ENCODE measurements around the gene DEFB118. TPM values are rescaled to one million over a fixed set of nuclear protein-coding genes. Genes with fewer than 3 reads are reported as not detected.

Gene DEFB118
- total and polyA plus RNA-seq, 10 of the 15 experiments (the other 5 are each of a cell fraction or from before 2014, with no cell fraction given) = not detected

DNA sequence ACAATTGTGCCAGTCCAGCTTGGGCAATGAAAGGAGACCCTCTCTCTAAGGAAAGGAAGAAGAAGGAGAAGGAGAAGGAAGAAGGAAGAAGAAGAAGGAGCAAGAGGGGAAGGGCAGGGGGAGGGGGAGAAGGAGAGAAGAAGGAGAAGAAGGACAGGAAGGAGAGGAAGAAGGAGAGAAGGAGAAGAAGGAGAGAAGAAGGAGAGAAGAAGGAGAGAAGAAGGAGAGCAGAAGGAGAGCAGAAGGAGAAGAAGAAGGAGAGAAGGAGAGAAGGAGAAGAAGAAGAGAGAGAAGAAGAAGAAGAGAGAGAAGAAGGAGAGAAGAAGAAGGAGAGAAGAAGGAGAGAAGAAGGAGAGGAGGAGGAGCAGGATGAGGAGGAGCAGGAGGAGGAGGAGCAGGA lies 37.5 kb upstream of the DEFB118 start:
- SMC1A ChIA-PET (ENCODE audit: uncharacterized antibody, unreplicated experiment) = no interaction called here
- no peaks in the 10 kb centered on the region for H3K36me3 ChIP-seq (ENCODE audit: control insufficient read depth in 2 of 2, insufficient read depth in 2 of 2, low read length in 1 of 2)
- H3K27me3 ChIP-seq (replicated peaks in 1 of 2; ENCODE audit: control insufficient read depth in 2 of 2, insufficient read depth in 2 of 2, low read length in 1 of 2) = no peaks in the 10 kb centered on the region
- no peak overlapping the region for H3K9ac ChIP-seq (ENCODE audit: control insufficient read depth, insufficient read depth, low read length)
- H3K4me1 ChIP-seq (ENCODE audit: control insufficient read depth, insufficient read depth, low read length) = no peaks in the 10 kb centered on the region
- no peak for TF ChIP-seq ZSCAN29 (IDR thresholded peaks at IDR 0.05)
- no peak for TF ChIP-seq CREB1 (IDR thresholded peaks at IDR 0.05; ENCODE audit: low read depth)
- no peak for TF ChIP-seq NR2C2 (IDR thresholded peaks at IDR 0.05; ENCODE audit: borderline replicate concordance, control insufficient read depth, insufficient read length, low read depth)
- TF ChIP-seq NBN (IDR thresholded peaks at IDR 0.05) = no peak
- H2AFZ ChIP-seq (ENCODE audit: control insufficient read depth, low read depth, low read length) = no peak overlapping the region
- in situ Hi-C loops (cut with MboI) = no loop called here
- H3K9me3 ChIP-seq (replicated peaks; ENCODE audit: control insufficient read depth, insufficient read depth, low read length) = no peaks in the 10 kb centered on the region
- RAD21 ChIA-PET (ENCODE audit: unreplicated experiment) = no interaction called here
- DNase-seq (ENCODE audit: low read depth, low spot score) (no peak), FAIRE-seq (no peak), ATAC-seq (no peak)
- no peak overlapping the region for H3K4me2 ChIP-seq (ENCODE audit: control insufficient read depth, insufficient read depth)
- no peak overlapping the region for H3K4me3 ChIP-seq
- intact Hi-C loops (cut with micrococcal nuclease; ENCODE audit: unreplicated experiment) = no loop called here
- no peaks in the 10 kb centered on the region for H4K20me1 ChIP-seq (ENCODE audit: control insufficient read depth, insufficient read depth)
- H3K27ac ChIP-seq (ENCODE audit: control insufficient read depth, insufficient read depth) = no peak overlapping the region
- no TSS peak for BruUV-seq (replicated peaks)
- POLR2A ChIA-PET = no interaction called here
- CTCF ChIA-PET = no interaction called here
- no peaks in the 10 kb centered on the region for H3K79me2 ChIP-seq (ENCODE audit: control insufficient read depth, insufficient read depth, low read length)

DNA sequence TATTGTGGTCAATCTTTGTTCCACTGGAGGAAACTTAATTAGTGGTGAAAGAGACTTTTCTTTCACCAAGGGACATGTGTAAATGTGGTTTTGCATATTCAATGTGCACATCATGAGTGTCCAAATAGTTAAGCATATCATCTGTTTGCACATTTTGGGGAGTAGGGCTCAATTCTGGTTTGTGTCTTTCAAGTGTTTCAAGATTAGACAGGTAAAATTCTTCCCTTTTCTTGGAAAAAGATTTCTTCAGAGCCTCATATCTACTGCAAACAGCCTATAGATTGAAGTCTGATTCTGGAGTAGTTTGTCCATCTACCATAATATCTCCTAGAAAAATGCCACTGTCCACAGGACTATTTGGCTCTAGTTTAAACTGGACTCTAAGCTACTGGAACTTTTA lies 26.9 kb upstream of the DEFB118 start:
- no TSS peak for BruUV-seq (replicated peaks)
- no peaks in the 10 kb centered on the region for H3K27me3 ChIP-seq (replicated peaks in 1 of 2; ENCODE audit: control insufficient read depth in 2 of 2, insufficient read depth in 2 of 2, low read length in 1 of 2)
- DNase-seq (ENCODE audit: low read depth, low spot score) (no peak), ATAC-seq (no peak), FAIRE-seq (no peak)
- H3K36me3 ChIP-seq (ENCODE audit: control insufficient read depth in 2 of 2, insufficient read depth in 2 of 2, low read length in 1 of 2) = no peaks in the 10 kb centered on the region
- ChIA-PET POLR2A (no interaction called here), SMC1A (ENCODE audit: uncharacterized antibody, unreplicated experiment) (no interaction called here), CTCF (no interaction called here), RAD21 (ENCODE audit: unreplicated experiment) (no interaction called here)
- in situ Hi-C loops (cut with MboI) = no loop called here
- no peaks in the 10 kb centered on the region for H3K4me1 ChIP-seq (ENCODE audit: control insufficient read depth, insufficient read depth, low read length)
- no peaks in the 10 kb centered on the region for H3K79me2 ChIP-seq (ENCODE audit: control insufficient read depth, insufficient read depth, low read length)
- no peak overlapping the region for H2AFZ ChIP-seq (ENCODE audit: control insufficient read depth, low read depth, low read length)
- no peak overlapping the region for H3K9ac ChIP-seq (ENCODE audit: control insufficient read depth, insufficient read depth, low read length)
- H3K27ac ChIP-seq (ENCODE audit: control insufficient read depth, insufficient read depth) = no peak overlapping the region
- H3K4me2 ChIP-seq (ENCODE audit: control insufficient read depth, insufficient read depth) = no peak overlapping the region
- intact Hi-C loops (cut with micrococcal nuclease; ENCODE audit: unreplicated experiment) = no loop called here
- no peaks in the 10 kb centered on the region for H4K20me1 ChIP-seq (ENCODE audit: control insufficient read depth, insufficient read depth)
- H3K4me3 ChIP-seq = no peak overlapping the region
- no peaks in the 10 kb centered on the region for H3K9me3 ChIP-seq (replicated peaks; ENCODE audit: control insufficient read depth, insufficient read depth, low read length)
- TF ChIP-seq STAT1 (conservative IDR thresholded peaks at IDR 0.05) (no peak), RAD51 (IDR thresholded peaks at IDR 0.05) (no peak), KLF5 (IDR thresholded peaks at IDR 0.05; ENCODE audit: partially characterized antibody) (no peak), FOXK2 (IDR thresholded peaks at IDR 0.05) (no peak), SUZ12 (IDR thresholded peaks at IDR 0.05; ENCODE audit: unreplicated experiment) (no peak), SIN3A (IDR thresholded peaks at IDR 0.05; ENCODE audit: low read depth, low read length) (no peak), YY1 (IDR thresholded peaks at IDR 0.05; ENCODE audit: low read depth, low read length) (no peak), KAT2A (conservative IDR thresholded peaks at IDR 0.05; ENCODE audit: control insufficient read depth, low read depth, low read length) (no peak), EED (IDR thresholded peaks at IDR 0.05; ENCODE audit: low read depth) (no peak), HDGF (IDR thresholded peaks at IDR 0.05) (no peak), SPI1 (IDR thresholded peaks at IDR 0.05; ENCODE audit: borderline replicate concordance, insufficient read depth, low read depth, low read length) (no peak)
- TF ChIP-seq, protein P1, sequence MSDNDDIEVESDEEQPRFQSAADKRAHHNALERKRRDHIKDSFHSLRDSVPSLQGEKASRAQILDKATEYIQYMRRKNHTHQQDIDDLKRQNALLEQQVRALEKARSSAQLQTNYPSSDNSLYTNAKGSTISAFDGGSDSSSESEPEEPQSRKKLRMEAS (IDR thresholded peaks at IDR 0.05; ENCODE audit: low read depth, low read length) = no peak
- TF ChIP-seq, protein P2, sequence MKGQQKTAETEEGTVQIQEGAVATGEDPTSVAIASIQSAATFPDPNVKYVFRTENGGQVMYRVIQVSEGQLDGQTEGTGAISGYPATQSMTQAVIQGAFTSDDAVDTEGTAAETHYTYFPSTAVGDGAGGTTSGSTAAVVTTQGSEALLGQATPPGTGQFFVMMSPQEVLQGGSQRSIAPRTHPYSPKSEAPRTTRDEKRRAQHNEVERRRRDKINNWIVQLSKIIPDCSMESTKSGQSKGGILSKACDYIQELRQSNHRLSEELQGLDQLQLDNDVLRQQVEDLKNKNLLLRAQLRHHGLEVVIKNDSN (IDR thresholded peaks at IDR 0.05; ENCODE audit: borderline replicate concordance, extremely low read length, insufficient read depth, low read depth, low read length) = no peak
- TF ChIP-seq, protein P3, sequence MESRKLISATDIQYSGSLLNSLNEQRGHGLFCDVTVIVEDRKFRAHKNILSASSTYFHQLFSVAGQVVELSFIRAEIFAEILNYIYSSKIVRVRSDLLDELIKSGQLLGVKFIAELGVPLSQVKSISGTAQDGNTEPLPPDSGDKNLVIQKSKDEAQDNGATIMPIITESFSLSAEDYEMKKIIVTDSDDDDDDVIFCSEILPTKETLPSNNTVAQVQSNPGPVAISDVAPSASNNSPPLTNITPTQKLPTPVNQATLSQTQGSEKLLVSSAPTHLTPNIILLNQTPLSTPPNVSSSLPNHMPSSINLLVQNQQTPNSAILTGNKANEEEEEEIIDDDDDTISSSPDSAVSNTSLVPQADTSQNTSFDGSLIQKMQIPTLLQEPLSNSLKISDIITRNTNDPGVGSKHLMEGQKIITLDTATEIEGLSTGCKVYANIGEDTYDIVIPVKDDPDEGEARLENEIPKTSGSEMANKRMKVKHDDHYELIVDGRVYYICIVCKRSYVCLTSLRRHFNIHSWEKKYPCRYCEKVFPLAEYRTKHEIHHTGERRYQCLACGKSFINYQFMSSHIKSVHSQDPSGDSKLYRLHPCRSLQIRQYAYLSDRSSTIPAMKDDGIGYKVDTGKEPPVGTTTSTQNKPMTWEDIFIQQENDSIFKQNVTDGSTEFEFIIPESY (IDR thresholded peaks at IDR 0.05) = no peak

All from GM12878 (cell line).